Thyroid gland (tissue), 4 donors: ENCODE results near the gene TGM2. TPM values are rescaled to one million over a fixed set of nuclear protein-coding genes. Genes with fewer than 3 reads are reported as not detected.
"Not testable (repeated sequence)": the region's sequence is repeated elsewhere in the genome, so short reads cannot be mapped to it uniquely, and the experiment has no call there.

ENCODE experiments used
- DNase-seq, 2 donors: peaks; one replicate each; pipeline ENCODE4 v3.0.0-alpha.2; 2019
- H3K27ac ChIP-seq, 3 donors: fragments of 200-600 bp; sonication (generic); 1 replicate in 2 of 3; 2 replicates in 1 of 3; pipeline ENCODE4 v1.5.1; 2016 to 2019; ENCODE audit warnings: mild to moderate bottlenecking in 1 of 3, moderate library complexity in 1 of 3
- H3K27me3 ChIP-seq: fragments of 200-600 bp; sonication (generic); one replicate; pipeline ENCODE4 v1.5.1; 2019
- H3K36me3 ChIP-seq, 2 donors: fragments of 200-600 bp; sonication (generic); one replicate each; pipeline ENCODE4 v1.5.1; 2016 to 2019
- H3K4me1 ChIP-seq, 2 donors: fragments of 200-600 bp; sonication (generic); one replicate each; pipeline ENCODE4 v1.5.1; 2017 to 2019
- H3K4me3 ChIP-seq, 3 donors: fragments of 200-600 bp; sonication (generic); replicated peaks in 1 of 3; 1 replicate in 2 of 3; 2 replicates in 1 of 3; pipeline ENCODE4 v1.5.1; 2016; ENCODE audit warnings: mild to moderate bottlenecking in 1 of 3
- H3K9me3 ChIP-seq: fragments of 200-600 bp; sonication (generic); one replicate; pipeline ENCODE4 v1.5.1; 2017
- POLR2A ChIP-seq, 2 donors: fragments of 450-650 bp; IDR thresholded peaks; one replicate each; pipeline ENCODE4 v1.6.1; 2017; ENCODE audit warnings: antibody characterized with exemption in 2 of 2, mild to moderate bottlenecking in 2 of 2, moderate library complexity in 1 of 2
- WGBS, 2 donors: methylation state at CpG; one replicate each; pipeline ENCODE4 v1.1.5; 2017; 5-methylcytosine and 5-hydroxymethylcytosine counted together
- intact Hi-C: fragments of 100-400 bp; cut with DNase I; formaldehyde crosslinking; loops from one replicate; pipeline ENCODE4 v1.15.1; 2023
- total RNA-seq, 4 donors: library from RNA; depleted of rRNA; stranded (reverse); fragments of >200 nt; gene quantifications; one replicate each; pipeline ENCODE4 v1.2.3, GENCODE V29; 2016
- TF ChIP-seq, protein P1 (sequence below), 6 experiments: fragments of 200-600 bp in 3 of 6; fragments of 450-650 bp in 3 of 6; sonication (generic) in 3 of 6; IDR thresholded peaks; one replicate each; pipeline ENCODE4 v1.5.1; 2016 to 2019; ENCODE audit warnings: antibody characterized with exemption in 6 of 6, mild to moderate bottlenecking in 2 of 6, inconsistent platforms in 1 of 6, moderate library complexity in 1 of 6

The TGM2 gene
- total RNA-seq, 4 donors from 2014 or later = 16.9 to 133 (median 18.4) TPM

GRCh38 chr20:38108438-38108985 is 56.6 kb downstream of the TGM2 start:
- Histone ChIP-seq H3K4me3 (no peak overlapping the region), H3K27ac (peak overlapping the region in 2 of 3 donors; percentile 8 to 19), H3K4me1 (peaks cover 0 to 18% of the 10 kb centered on the region in 2 donors), H3K36me3 (no peaks in the 10 kb centered on the region), H3K27me3 (no peaks in the 10 kb centered on the region), H3K9me3 (no peaks in the 10 kb centered on the region)
- 64 to 84% methylated on average over 4 of the region's 4 CpGs for WGBS, 2 donors
- peak in 1 of 2 donors; percentile 20 for DNase-seq
- intact Hi-C loops = no loop called here
- TF ChIP-seq, protein P1, sequence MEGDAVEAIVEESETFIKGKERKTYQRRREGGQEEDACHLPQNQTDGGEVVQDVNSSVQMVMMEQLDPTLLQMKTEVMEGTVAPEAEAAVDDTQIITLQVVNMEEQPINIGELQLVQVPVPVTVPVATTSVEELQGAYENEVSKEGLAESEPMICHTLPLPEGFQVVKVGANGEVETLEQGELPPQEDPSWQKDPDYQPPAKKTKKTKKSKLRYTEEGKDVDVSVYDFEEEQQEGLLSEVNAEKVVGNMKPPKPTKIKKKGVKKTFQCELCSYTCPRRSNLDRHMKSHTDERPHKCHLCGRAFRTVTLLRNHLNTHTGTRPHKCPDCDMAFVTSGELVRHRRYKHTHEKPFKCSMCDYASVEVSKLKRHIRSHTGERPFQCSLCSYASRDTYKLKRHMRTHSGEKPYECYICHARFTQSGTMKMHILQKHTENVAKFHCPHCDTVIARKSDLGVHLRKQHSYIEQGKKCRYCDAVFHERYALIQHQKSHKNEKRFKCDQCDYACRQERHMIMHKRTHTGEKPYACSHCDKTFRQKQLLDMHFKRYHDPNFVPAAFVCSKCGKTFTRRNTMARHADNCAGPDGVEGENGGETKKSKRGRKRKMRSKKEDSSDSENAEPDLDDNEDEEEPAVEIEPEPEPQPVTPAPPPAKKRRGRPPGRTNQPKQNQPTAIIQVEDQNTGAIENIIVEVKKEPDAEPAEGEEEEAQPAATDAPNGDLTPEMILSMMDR (IDR thresholded peaks at IDR 0.05) = no peak
- no peak for TF ChIP-seq POLR2A (IDR thresholded peaks at IDR 0.05)

DNA sequence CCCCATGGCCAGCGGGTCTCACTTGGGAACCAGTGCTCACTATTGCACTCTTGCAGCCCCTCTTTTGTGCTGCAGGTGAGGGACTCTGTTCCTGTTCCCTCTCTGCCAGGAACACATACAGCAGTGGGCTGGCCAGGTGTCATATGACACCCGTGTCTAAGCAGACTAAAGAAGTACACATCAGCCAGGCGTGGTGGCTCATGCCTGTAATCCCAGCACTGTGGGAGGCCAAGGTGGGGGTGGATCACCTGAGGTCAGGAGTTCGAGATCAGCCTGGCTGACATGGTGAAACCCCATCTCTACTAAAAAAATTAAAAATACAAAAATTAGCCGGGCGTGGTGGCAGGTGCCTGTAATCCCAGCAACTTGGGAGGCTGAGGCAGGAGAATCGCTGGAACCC is 57.2 kb downstream of the TGM2 start:
- H3K36me3 ChIP-seq, intact Hi-C loops, DNase-seq, H3K9me3 ChIP-seq, H3K27me3 ChIP-seq, H3K4me3 ChIP-seq, H3K27ac ChIP-seq: not testable (repeated sequence)
- 86 to 90% methylated on average over 7 of the region's 7 CpGs for WGBS, 2 donors
- peaks cover 0 to 18% of the 10 kb centered on the region in 2 donors for H3K4me1 ChIP-seq

GRCh38 chr20:38107386-38107785 is 57.7 kb downstream of the TGM2 start:
- H3K27ac ChIP-seq, DNase-seq, H3K9me3 ChIP-seq, intact Hi-C loops, H3K36me3 ChIP-seq, H3K4me3 ChIP-seq, H3K27me3 ChIP-seq: not testable (repeated sequence)
- peaks cover 0 to 18% of the 10 kb centered on the region in 2 donors for H3K4me1 ChIP-seq
- 89 to 100% methylated on average over 1 of the region's 1 CpG for WGBS, 2 donors

- Histone ChIP-seq H3K36me3 (no peaks in the 10 kb centered on the region), H3K4me3 (no peak overlapping the region), H3K4me1 (peaks cover 0 to 18% of the 10 kb centered on the region in 2 donors), H3K27me3 (no peaks in the 10 kb centered on the region), H3K27ac (no peak overlapping the region), H3K9me3 (no peaks in the 10 kb centered on the region)
- intact Hi-C loops = no loop called here
- no peak for DNase-seq
- TF ChIP-seq, protein P1 (IDR thresholded peaks at IDR 0.05) = no peak
- no peak for TF ChIP-seq POLR2A (IDR thresholded peaks at IDR 0.05)
- WGBS, 2 donors = 83 to 86% methylated on average over 5 of the region's 5 CpGs
Measured at GRCh38 chr20:38106461-38106860, 58.6 kb downstream of the TGM2 start.

GRCh38 chr20:38104285-38104684 is 60.8 kb downstream of the TGM2 start:
- 37% methylated on average over 1 of the region's 1 CpG for WGBS, 2 donors
- intact Hi-C loops = no loop called here

DNA sequence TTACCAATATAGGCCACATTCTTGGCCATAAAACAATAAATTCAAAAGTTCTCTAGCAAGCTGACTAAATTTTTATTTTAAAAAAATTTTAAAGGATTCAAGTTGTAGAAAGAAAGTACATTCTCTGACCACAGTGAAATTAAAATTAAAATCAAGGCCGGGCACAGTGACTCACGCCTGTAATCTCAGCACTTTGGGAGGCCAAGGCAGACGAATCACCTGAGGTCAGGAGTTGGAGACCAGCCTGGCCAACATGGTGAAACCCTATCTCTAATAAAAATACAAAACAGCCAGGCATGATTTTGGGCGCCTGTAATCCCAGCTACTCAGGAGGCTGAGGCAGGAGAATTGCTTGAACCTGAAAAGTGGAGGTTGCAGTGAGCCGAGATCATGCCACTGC is 62.9 kb downstream of the TGM2 start:
- WGBS, 2 donors = 97 to 98% methylated on average over 5 of the region's 5 CpGs
- H3K4me1 ChIP-seq, intact Hi-C loops, H3K9me3 ChIP-seq, H3K36me3 ChIP-seq, DNase-seq, H3K4me3 ChIP-seq, H3K27me3 ChIP-seq, H3K27ac ChIP-seq: not testable (repeated sequence)

More at GRCh38 chr20:38104285-38104684, 60.8 kb downstream of the TGM2 start:
- peaks cover 0 to 2% of the 10 kb centered on the region in 2 donors for H3K4me1 ChIP-seq
- DNase-seq = no peak
- H3K27ac ChIP-seq = no peak overlapping the region
- H3K27me3 ChIP-seq = no peaks in the 10 kb centered on the region
- no peak for TF ChIP-seq POLR2A (IDR thresholded peaks at IDR 0.05)
- TF ChIP-seq, protein P1 (IDR thresholded peaks at IDR 0.05) = no peak
- H3K36me3 ChIP-seq = no peaks in the 10 kb centered on the region
- no peak overlapping the region for H3K4me3 ChIP-seq
- no peaks in the 10 kb centered on the region for H3K9me3 ChIP-seq
